Suprapubic skin (tissue), 3 donors: ENCODE measurements around the gene RAE1.

ENCODE experiments used
- CTCF ChIP-seq, 2 donors: fragments of 200-600 bp in 1 of 2; fragments of 450-650 bp in 1 of 2; sonication (generic) in 1 of 2; IDR thresholded peaks; one replicate each; pipeline ENCODE4 v1.5.1; 2016 to 2019; ENCODE audit warnings: antibody characterized with exemption in 2 of 2, mild to moderate bottlenecking in 1 of 2, moderate library complexity in 1 of 2
- EP300 ChIP-seq: sonication (generic); formaldehyde crosslinking; IDR thresholded peaks from one replicate; pipeline ENCODE4 v1.6.1; 2017; ENCODE audit warnings: antibody characterized with exemption

GRCh38 chr20:57326667-57327455 is 24.2 kb upstream of the RAE1 start:
- TF ChIP-seq CTCF (IDR thresholded peaks at IDR 0.05) (no peak), EP300 (no peak)
